ENCODE data around the gene TPSD1.
"Not testable (repeated sequence)": the region's sequence is repeated elsewhere in the genome, so short reads cannot be mapped to it uniquely, and the experiment has no call there.

TPSD1 gene

GRCh38 chr16:1261131-1261892, 5.4 kb downstream of the TPSD1 start:
- DNase-seq = no peak
- TF ChIP-seq GATA1 (IDR thresholded peaks at IDR 0.05; ENCODE audit: low read depth, low read length) (no peak), POLR2A (IDR thresholded peaks at IDR 0.05; ENCODE audit: low read length) (no peak)

- no peak for TF ChIP-seq POLR2A (IDR thresholded peaks at IDR 0.05; ENCODE audit: low read length)
- TF ChIP-seq GATA1 (IDR thresholded peaks at IDR 0.05; ENCODE audit: low read depth, low read length) = no peak
- no peak for DNase-seq
Measured at GRCh38 chr16:1262210-1262845, 6.5 kb downstream of the TPSD1 start.

GRCh38 chr16:1262846-1263221, 7.0 kb downstream of the TPSD1 start:
- DNase-seq = no peak

DNA sequence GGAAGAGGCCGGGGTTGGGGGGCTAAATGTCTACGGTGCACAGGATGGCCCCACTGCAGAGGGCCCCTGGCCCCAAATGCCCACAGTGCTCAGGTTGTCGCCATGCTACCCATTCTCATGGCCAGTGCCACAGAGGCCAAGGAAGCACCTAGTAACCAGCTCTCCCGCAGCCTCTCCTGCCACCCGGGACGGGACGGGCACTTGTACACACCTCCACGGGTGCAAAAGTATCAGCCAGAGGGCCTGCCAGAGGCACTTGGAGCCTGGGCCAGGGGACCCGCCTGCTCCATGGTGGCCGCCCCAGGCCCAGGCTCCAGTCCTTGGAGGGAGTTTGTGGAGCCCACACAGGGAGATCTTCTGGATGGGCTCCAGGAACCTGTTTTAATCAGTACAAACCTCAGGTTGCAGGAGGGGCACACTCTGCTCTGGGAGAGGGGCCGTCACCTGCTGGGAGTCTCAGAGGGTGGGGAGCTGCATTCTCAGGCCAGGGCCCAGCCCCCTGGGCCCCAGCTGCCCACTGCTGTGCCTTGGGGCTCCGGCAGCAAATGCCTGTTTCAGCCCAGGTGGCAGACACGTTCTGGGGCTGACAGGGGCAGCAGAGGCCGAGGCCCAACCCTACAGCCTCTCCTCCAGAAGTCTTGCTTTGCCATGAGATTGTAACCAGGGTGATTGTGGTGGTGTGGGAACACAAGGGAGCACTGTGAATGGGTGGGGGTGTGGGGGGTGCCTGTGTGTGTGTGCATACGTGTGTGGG, 7.9 kb downstream of the TPSD1 start:
- TF ChIP-seq POLR2A (IDR thresholded peaks at IDR 0.05; ENCODE audit: low read length) (no peak), GATA1 (IDR thresholded peaks at IDR 0.05; ENCODE audit: low read depth, low read length) (no peak)
- DNase-seq = no peak

More at GRCh38 chr16:1262846-1263221, 7.0 kb downstream of the TPSD1 start:
- TF ChIP-seq POLR2A (IDR thresholded peaks at IDR 0.05; ENCODE audit: low read length) (no peak), GATA1 (IDR thresholded peaks at IDR 0.05; ENCODE audit: low read depth, low read length) (no peak)

- no peak for TF ChIP-seq POLR2A (IDR thresholded peaks at IDR 0.05; ENCODE audit: low read length)
- no peak for TF ChIP-seq GATA1 (IDR thresholded peaks at IDR 0.05; ENCODE audit: low read depth, low read length)
- no peak for DNase-seq
Measured at GRCh38 chr16:1264345-1265089, 8.6 kb downstream of the TPSD1 start.

GRCh38 chr16:1265090-1265630, 9.3 kb downstream of the TPSD1 start:
- DNase-seq = no peak

GRCh38 chr16:1265826-1266225, 10.0 kb downstream of the TPSD1 start:
- no peak for TF ChIP-seq GATA1 (IDR thresholded peaks at IDR 0.05; ENCODE audit: low read depth, low read length)
- no peak for TF ChIP-seq POLR2A (IDR thresholded peaks at IDR 0.05; ENCODE audit: low read length)
- DNase-seq = no peak

More at GRCh38 chr16:1265090-1265630, 9.3 kb downstream of the TPSD1 start:
- no peak for TF ChIP-seq GATA1 (IDR thresholded peaks at IDR 0.05; ENCODE audit: low read depth, low read length)
- TF ChIP-seq POLR2A (IDR thresholded peaks at IDR 0.05; ENCODE audit: low read length) = no peak

- DNase-seq = not testable (repeated sequence)
Measured at GRCh38 chr16:1269418-1269817, 13.5 kb downstream of the TPSD1 start.

DNA sequence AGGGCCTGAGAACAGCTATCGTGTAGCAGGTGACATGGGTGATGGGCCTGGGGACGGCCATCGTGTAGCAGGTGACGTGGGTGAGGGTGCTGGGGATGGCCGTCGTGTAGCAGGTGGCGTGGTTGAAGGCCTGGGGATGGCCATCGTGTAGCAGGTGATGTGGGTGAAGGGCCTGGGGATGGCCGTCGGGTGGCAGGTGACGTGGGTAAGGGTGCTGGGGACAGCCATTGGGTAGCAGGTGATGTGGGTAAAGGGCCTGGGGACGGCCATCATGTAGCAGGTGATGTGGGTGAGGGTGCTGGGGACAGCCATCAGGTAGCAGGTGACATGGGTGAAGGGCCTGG, 15.5 kb downstream of the TPSD1 start:
- TF ChIP-seq POLR2A (IDR thresholded peaks at IDR 0.05; ENCODE audit: low read length) (no peak), GATA1 (IDR thresholded peaks at IDR 0.05; ENCODE audit: low read depth, low read length) (no peak)
- DNase-seq = no peak

DNA sequence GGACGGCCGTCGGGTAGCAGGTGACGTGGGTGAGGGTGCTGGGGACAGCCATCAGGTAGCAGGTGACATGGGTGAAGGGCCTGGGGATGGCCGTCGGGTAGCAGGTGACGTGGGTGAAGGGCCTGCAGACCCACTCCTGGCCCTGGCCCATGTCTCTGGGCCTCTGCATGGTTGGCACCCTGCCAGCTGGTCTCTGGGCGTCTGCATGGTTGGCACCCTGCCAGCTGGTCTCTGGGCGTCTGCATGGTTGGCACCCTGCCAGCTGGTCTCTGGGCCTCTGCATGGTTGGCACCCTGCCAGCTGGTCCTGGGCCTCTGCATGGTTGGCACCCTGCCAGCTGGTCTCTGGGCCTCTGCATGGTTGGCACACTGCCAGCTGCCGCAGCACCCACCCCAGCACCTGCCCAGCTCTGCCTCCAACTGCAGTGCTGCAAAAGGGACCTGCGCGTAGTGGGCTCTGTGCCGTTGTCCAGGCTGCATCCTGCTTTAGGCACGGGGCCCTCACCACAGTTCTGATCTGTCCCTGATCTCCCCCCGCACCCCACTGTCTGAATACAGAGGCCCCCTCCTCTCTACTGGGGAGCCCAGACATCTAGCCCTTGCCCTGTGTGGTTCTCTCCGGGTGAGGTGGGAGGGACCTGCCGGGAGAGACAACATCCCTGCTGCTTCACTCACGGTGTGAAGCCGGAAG, 16.0 kb downstream of the TPSD1 start:
- DNase-seq = peak; percentile 65 to 76

- no peak for DNase-seq
- no peak for TF ChIP-seq GATA1 (IDR thresholded peaks at IDR 0.05; ENCODE audit: low read depth, low read length)
- no peak for TF ChIP-seq POLR2A (IDR thresholded peaks at IDR 0.05; ENCODE audit: low read length)
Measured at GRCh38 chr16:1272453-1273198, 16.8 kb downstream of the TPSD1 start.

DNA sequence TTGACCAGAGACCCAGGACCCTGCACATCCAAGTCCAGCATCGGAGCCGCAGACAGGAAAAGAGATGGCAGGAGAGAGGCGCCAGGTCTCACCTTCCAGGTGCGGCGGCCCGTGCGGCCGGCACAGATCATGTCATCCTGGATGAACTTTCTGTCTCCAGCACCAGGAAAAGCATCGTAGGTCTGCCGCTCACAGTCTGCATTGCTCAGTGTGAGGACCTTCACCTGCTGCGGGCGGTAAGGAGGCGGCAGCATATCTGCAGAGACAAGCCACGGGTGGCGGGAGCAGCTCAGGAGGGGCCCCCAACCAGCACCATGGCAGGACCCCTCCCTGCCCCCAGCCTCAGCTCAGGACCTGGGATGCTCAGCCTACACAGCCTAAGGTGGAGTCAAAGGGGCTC, 17.9 kb downstream of the TPSD1 start:
- no peak for DNase-seq
- no peak for TF ChIP-seq GATA1 (IDR thresholded peaks at IDR 0.05; ENCODE audit: low read depth, low read length)
- no peak for TF ChIP-seq POLR2A (IDR thresholded peaks at IDR 0.05; ENCODE audit: low read length)

DNA sequence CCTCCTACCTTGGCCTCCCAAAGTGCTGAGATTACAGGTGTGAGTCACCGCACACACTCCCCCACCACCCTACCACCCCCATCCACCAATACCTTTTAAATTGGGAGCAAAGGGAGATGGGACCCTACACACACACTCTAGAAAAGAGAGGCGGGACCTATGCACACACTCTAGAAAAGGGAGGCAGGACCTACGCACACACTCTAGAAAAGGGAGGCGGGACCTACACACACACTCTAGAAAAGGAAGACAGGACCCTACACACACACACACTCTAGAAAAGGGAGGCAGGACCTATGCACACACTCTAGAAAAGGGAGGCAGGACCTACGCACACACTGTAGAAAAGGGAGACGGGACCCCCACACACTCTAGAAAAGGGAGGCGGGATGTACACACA, 18.9 kb downstream of the TPSD1 start:
- DNase-seq = peak in 1 of 2 experiments; percentile 43
- TF ChIP-seq POLR2A (IDR thresholded peaks at IDR 0.05; ENCODE audit: low read length) (no peak), GATA1 (IDR thresholded peaks at IDR 0.05; ENCODE audit: low read depth, low read length) (no peak)

Measured in erythroblast (primary cell).